Psoas muscle (tissue), 8 donors: ENCODE results near the gene UROS. TPM values are rescaled to one million over a fixed set of nuclear protein-coding genes. Genes with fewer than 3 reads are reported as not detected.

ENCODE experiments used
- ATAC-seq, 4 donors: fragments of 200-7000 bp; cut with Tn5 transposase; one replicate each; pipeline ENCODE4 v1.9.1; 2020; ENCODE audit warnings: moderate library complexity in 3 of 4, mild to moderate bottlenecking in 2 of 4
- DNase-seq, 2 donors: peaks; one replicate each; pipeline ENCODE4 v3.0.0-alpha.2; 2020
- H3K27ac ChIP-seq: fragments of 200-600 bp; one replicate; pipeline ENCODE4 v1.8.0; 2022
- H3K27me3 ChIP-seq, 3 donors: fragments of 200-600 bp in 1 of 3; one replicate each; pipeline versions ENCODE4 v1.6.1 to v1.8.0; 2013 to 2022; ENCODE audit warnings: low read length in 2 of 3, mild to moderate bottlenecking in 2 of 3, moderate library complexity in 1 of 3; ENCODE audit not compliant: insufficient read depth in 3 of 3
- H3K36me3 ChIP-seq, 2 donors: fragments of 200-600 bp in 1 of 2; one replicate each; pipeline versions ENCODE4 v1.6.1 to v1.8.0; 2013 to 2022; ENCODE audit warnings: low read depth in 1 of 2, mild to moderate bottlenecking in 1 of 2, moderate library complexity in 1 of 2; ENCODE audit not compliant: insufficient read depth in 1 of 2
- H3K4me1 ChIP-seq: fragments of 200-600 bp; one replicate; pipeline ENCODE4 v1.8.0; 2022
- H3K4me3 ChIP-seq: fragments of 200-600 bp; one replicate; pipeline ENCODE4 v1.8.0; 2022; ENCODE audit warnings: mild to moderate bottlenecking
- H3K9me3 ChIP-seq: fragments of 200-600 bp; one replicate; pipeline ENCODE4 v1.8.0; 2022
- WGBS, 3 donors: extraction: QIAGEN DNeasy Blood & Tissue Kit; methylation state at CpG; one replicate each; pipeline versions ENCODE4 v1.1.6 to v1.1.7; 2013; 5-methylcytosine and 5-hydroxymethylcytosine counted together
- intact Hi-C, 2 donors: fragments of 100-400 bp; cut with DNase I; formaldehyde crosslinking; loops; one replicate each; pipeline versions ENCODE4 v1.11.0 to v1.14.2; 2022
- polyA plus RNA-seq, 3 donors: library from polyadenylated mRNA; stranded (reverse); fragments of 200-250 nt; gene quantifications; one replicate each; pipeline ENCODE4 v1.2.3, GENCODE V29; 2013
- total RNA-seq, 4 donors: library from RNA; stranded (reverse); fragmentation: NEBNext Ultra II Directional in 2 of 4; extraction: Animal tissue kit (Norgen Biotek cat#: 25700) in 2 of 4; gene quantifications; one replicate each; pipeline versions ENCODE4 v1.2.1 to v1.2.4, GENCODE V29; 2021 to 2023
- TF ChIP-seq, protein P1 (sequence below): fragments of 200-600 bp; IDR thresholded peaks from one replicate; pipeline ENCODE4 v1.8.0; 2022; ENCODE audit warnings: antibody characterized with exemption
- donor health status: healthy with polysubstance abuse.
- donor health status: DM: no; HTN: no; CAD: no; lungs with moderate emphysema.
- donor health status: Bipolar disorder and iron deficiency.
- donor health status: healthy.
- donor health status: DM: yes; HTN: yes; CAD: no.
- donor health status: DM: no; HTN: no; CAD: no.
- donor health status: DM: no; HTN: no; CAD: no.
- donor health status: DM: yes; HTN: yes; CAD: no.

UROS gene
- total and polyA plus RNA-seq, 7 donors, result 39.6 to 73.6 (median 52.6) TPM

DNA sequence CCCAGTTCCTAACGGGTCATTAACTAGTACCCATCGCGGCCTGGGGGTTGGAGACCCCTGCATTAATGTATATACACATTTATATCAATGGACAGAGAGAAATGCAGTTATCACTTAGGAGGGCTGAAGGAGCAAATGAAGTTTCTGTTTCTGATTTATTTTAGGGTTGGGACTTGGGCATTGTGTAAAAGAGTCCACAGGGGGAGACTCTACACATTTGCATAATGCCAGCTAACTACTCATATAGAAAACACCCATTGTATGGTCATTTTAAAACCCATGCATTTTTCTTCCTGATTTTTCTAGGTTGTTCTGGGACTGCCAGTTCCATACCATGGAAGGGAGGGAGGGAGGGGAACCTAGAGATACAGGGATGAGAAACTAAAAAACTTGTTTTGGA is 23.8 kb upstream of the UROS start:
- Histone ChIP-seq H3K4me1 (no peaks in the 10 kb centered on the region), H3K36me3 (peaks cover 8 to 94% of the 10 kb centered on the region in 2 donors), H3K4me3 (no peak overlapping the region), H3K27ac (no peak overlapping the region), H3K27me3 (no peaks in the 10 kb centered on the region), H3K9me3 (no peaks in the 10 kb centered on the region)
- no peak for ATAC-seq
- 97 to 98% (median 97%) methylated on average over 3 of the region's 3 CpGs for WGBS, 3 donors
- no peak for DNase-seq
- intact Hi-C loops, result no loop called here
- TF ChIP-seq, protein P1, sequence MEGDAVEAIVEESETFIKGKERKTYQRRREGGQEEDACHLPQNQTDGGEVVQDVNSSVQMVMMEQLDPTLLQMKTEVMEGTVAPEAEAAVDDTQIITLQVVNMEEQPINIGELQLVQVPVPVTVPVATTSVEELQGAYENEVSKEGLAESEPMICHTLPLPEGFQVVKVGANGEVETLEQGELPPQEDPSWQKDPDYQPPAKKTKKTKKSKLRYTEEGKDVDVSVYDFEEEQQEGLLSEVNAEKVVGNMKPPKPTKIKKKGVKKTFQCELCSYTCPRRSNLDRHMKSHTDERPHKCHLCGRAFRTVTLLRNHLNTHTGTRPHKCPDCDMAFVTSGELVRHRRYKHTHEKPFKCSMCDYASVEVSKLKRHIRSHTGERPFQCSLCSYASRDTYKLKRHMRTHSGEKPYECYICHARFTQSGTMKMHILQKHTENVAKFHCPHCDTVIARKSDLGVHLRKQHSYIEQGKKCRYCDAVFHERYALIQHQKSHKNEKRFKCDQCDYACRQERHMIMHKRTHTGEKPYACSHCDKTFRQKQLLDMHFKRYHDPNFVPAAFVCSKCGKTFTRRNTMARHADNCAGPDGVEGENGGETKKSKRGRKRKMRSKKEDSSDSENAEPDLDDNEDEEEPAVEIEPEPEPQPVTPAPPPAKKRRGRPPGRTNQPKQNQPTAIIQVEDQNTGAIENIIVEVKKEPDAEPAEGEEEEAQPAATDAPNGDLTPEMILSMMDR, result no peak

DNA sequence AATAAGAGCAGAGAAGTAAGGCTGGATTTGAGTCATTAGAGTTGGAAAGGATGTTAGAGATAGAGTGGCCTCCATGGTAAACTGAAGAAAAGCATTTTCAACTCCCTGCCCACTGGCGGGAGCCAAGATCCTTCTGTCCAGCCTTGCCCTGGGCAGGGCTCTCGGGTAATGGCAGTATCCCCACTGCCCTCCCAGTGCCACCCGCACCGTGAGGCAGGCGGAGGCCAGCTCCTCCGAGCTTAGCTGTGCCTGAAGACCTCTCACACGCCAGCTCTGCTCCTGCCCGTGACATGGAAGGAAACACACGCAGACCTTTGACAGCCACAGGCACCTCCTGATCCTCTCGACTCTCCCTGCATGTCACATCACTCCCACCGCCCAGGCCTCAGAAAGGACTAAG is 22.6 kb upstream of the UROS start:
- Histone ChIP-seq H3K4me3 (no peak overlapping the region), H3K4me1 (no peaks in the 10 kb centered on the region), H3K27me3 (no peaks in the 10 kb centered on the region), H3K9me3 (no peaks in the 10 kb centered on the region), H3K36me3 (peaks cover 6 to 94% of the 10 kb centered on the region in 2 donors), H3K27ac (no peak overlapping the region)
- ATAC-seq, result peak in 1 of 4 donors; percentile 10
- intact Hi-C loops, result no loop called here
- TF ChIP-seq, protein P1, result no peak
- no peak for DNase-seq
- 90 to 92% (median 92%) methylated on average over 11 of the region's 11 CpGs for whole genome bisulfite sequencing, 3 donors

GRCh38 chr10:125844751-125845221 is 21.7 kb upstream of the UROS start:
- H3K27ac ChIP-seq, result no peak overlapping the region
- no peaks in the 10 kb centered on the region for H3K9me3 ChIP-seq
- WGBS, 3 donors, result 54 to 65% (median 58%) methylated on average over 7 of the region's 7 CpGs
- DNase-seq, result no peak
- no peaks in the 10 kb centered on the region for H3K4me1 ChIP-seq
- intact Hi-C loops, result no loop called here
- no peaks in the 10 kb centered on the region for H3K27me3 ChIP-seq
- H3K36me3 ChIP-seq, result peaks cover 4 to 95% of the 10 kb centered on the region in 2 donors
- no peak for ATAC-seq
- TF ChIP-seq, protein P1, result no peak
- H3K4me3 ChIP-seq, result no peak overlapping the region

DNA sequence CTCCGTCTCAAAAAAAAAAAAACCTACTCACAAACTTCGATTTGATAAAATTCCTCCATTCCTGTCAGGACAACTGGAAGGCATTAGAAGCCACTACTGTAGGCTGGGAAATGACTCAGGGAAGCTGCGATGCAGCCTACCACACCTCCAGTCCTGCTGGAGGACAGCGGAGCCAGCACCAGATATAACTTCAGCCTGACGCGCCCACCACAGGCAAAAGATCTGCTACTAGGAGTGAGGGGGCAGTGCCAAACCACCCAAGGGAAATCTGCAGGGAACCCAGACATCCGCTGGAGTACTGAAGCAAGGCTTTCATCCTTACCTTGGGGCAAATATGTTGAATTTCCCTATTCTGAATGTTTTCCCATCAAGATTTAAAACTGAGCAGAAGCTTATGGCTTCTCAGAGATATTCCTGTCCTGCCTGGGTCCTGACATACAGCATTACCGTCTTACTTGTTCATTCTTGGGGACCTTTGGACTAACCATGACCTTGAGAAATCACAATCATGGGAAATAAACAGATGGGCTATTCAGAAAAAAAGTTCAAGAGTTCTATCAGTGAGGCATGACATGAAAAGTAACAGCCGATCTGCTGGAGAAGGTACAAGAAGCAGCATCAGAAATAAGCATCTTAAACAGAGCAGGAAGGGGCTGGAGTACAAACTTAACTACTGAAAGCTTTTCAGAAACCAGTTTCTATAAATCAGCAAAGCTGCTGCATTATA is 20.7 kb upstream of the UROS start:
- peaks cover 7 to 95% of the 10 kb centered on the region in 2 donors for H3K36me3 ChIP-seq
- TF ChIP-seq, protein P1, result no peak
- H3K27ac ChIP-seq, result no peak overlapping the region
- DNase-seq, result no peak
- no peaks in the 10 kb centered on the region for H3K4me1 ChIP-seq
- H3K9me3 ChIP-seq, result no peaks in the 10 kb centered on the region
- 84 to 92% (median 87%) methylated on average over 9 of the region's 9 CpGs for WGBS, 3 donors
- H3K27me3 ChIP-seq, result no peaks in the 10 kb centered on the region
- intact Hi-C loops, result no loop called here
- ATAC-seq, result no peak
- H3K4me3 ChIP-seq, result no peak overlapping the region
